Esophagus squamous epithelium (tissue), 5 donors: Measurements from ENCODE around the gene GAB2. TPM values are rescaled to one million over a fixed set of nuclear protein-coding genes. Genes with fewer than 3 reads are reported as not detected.
"Not testable (repeated sequence)": the region's sequence is repeated elsewhere in the genome, so short reads cannot be mapped to it uniquely, and the experiment has no call there.

Experiments used
- DNase-seq: peaks from one replicate; lab custom pipeline; 2025; lab: John Stamatoyannopoulos, UW
- H3K27ac ChIP-seq, 4 donors: fragments of 200-600 bp; sonication (generic); one replicate each; pipeline ENCODE4 v1.5.1; 2016 to 2019; ENCODE audit warnings: mild to moderate bottlenecking in 1 of 4
- H3K27me3 ChIP-seq, 4 donors: fragments of 200-600 bp; sonication (generic); 1 replicate in 3 of 4; 2 replicates in 1 of 4; pipeline versions ENCODE4 v1.5.1 to v1.6.0; 2017 to 2021; ENCODE audit warnings: antibody characterized with exemption in 1 of 4
- H3K36me3 ChIP-seq, 3 donors: fragments of 200-600 bp; sonication (generic); one replicate each; pipeline ENCODE4 v1.5.1; 2016 to 2019
- H3K4me1 ChIP-seq, 3 donors: fragments of 200-600 bp; sonication (generic); one replicate each; pipeline ENCODE4 v1.5.1; 2017 to 2019
- H3K4me3 ChIP-seq, 4 donors: fragments of 200-600 bp; sonication (generic); 1 replicate in 3 of 4; 2 replicates in 1 of 4; pipeline ENCODE4 v1.5.1; 2016 to 2019; ENCODE audit warnings: mild to moderate bottlenecking in 2 of 4, moderate library complexity in 1 of 4
- H3K9me3 ChIP-seq, 3 donors: fragments of 200-600 bp; sonication (generic); one replicate each; pipeline ENCODE4 v1.5.1; 2016 to 2019
- CTCF ChIP-seq, 6 experiments: fragments of 450-650 bp in 4 of 6; fragments of 200-600 bp in 2 of 6; sonication (generic) in 2 of 6; IDR thresholded peaks; one replicate each; pipeline ENCODE4 v1.5.1; 2016 to 2019; ENCODE audit warnings: antibody characterized with exemption in 6 of 6, mild to moderate bottlenecking in 4 of 6, moderate library complexity in 4 of 6
- POLR2A ChIP-seq, 4 donors: fragments of 450-650 bp; IDR thresholded peaks; one replicate each; pipeline ENCODE4 v1.6.1; 2017; ENCODE audit warnings: antibody characterized with exemption in 4 of 4, mild to moderate bottlenecking in 4 of 4, moderate library complexity in 3 of 4
- WGBS, 2 donors: methylation state at CpG; one replicate each; pipeline ENCODE4 v1.1.5; 2018; 5-methylcytosine and 5-hydroxymethylcytosine counted together
- intact Hi-C: fragments of 100-400 bp; cut with DNase I; formaldehyde crosslinking; loops from one replicate; pipeline ENCODE4 v1.15.0; 2022
- total RNA-seq, 4 donors: library from RNA; depleted of rRNA; stranded (reverse); fragments of >200 nt; gene quantifications; one replicate each; pipeline ENCODE4 v1.1.0, GENCODE V29; 2016
- donor health status: DM: yes; HTN: yes; CAD: no.

The GAB2 gene
- total RNA-seq, 4 donors from 2014 or later = 4.6 to 23.7 (median 11.2) TPM

GRCh38 chr11:78226684-78227680 is 190.6 kb downstream of the GAB2 start:
- H3K9me3 ChIP-seq = no peaks in the 10 kb centered on the region
- no peak overlapping the region for H3K4me3 ChIP-seq
- H3K27me3 ChIP-seq = no peaks in the 10 kb centered on the region
- H3K36me3 ChIP-seq = peaks cover 0 to 47% (median 0%) of the 10 kb centered on the region in 3 donors
- H3K27ac ChIP-seq = no peak overlapping the region
- peaks cover 0 to 20% (median 0%) of the 10 kb centered on the region in 3 donors for H3K4me1 ChIP-seq
- TF ChIP-seq CTCF (IDR thresholded peaks at IDR 0.05) (no peak), POLR2A (IDR thresholded peaks at IDR 0.05) (no peak)
- DNase-seq = no peak
- WGBS, 2 donors = 68 to 86% methylated on average over 5 to 8 of the region's 12 CpGs
- intact Hi-C loops = loop anchor here (10.0 kb wide), 2 partner anchors 188 to 338 kb away; partner anchors contain the start of gene GAB2

GRCh38 chr11:78224906-78225420 is 192.7 kb downstream of the GAB2 start:
- Histone ChIP-seq H3K9me3 (no peaks in the 10 kb centered on the region), H3K27me3 (no peaks in the 10 kb centered on the region), H3K36me3 (peaks cover 0 to 68% (median 4%) of the 10 kb centered on the region in 3 donors), H3K4me1 (peaks cover 0 to 5% (median 0%) of the 10 kb centered on the region in 3 donors), H3K27ac (no peak overlapping the region), H3K4me3 (no peak overlapping the region)
- TF ChIP-seq CTCF (IDR thresholded peaks at IDR 0.05) = no peak
- TF ChIP-seq POLR2A (IDR thresholded peaks at IDR 0.05) = no peak
- intact Hi-C loops = loop anchor here (10.0 kb wide), 2 partner anchors 190 to 340 kb away; partner anchors contain the start of gene GAB2
- DNase-seq = no peak
- 90 to 91% methylated on average over 5 to 6 of the region's 7 CpGs for WGBS, 2 donors

- TF ChIP-seq CTCF (IDR thresholded peaks at IDR 0.05) (no peak), POLR2A (IDR thresholded peaks at IDR 0.05) (no peak)
- no peaks in the 10 kb centered on the region for H3K27me3 ChIP-seq
- intact Hi-C loops = loop anchor here (10.0 kb wide), 2 partner anchors 190 to 340 kb away; partner anchors contain the start of gene GAB2
- H3K4me1 ChIP-seq = peaks cover 0 to 2% (median 0%) of the 10 kb centered on the region in 3 donors
- WGBS, 2 donors = 80% methylated on average over 4 of the region's 4 CpGs
- H3K36me3 ChIP-seq = peaks cover 0 to 72% (median 6%) of the 10 kb centered on the region in 3 donors
- no peaks in the 10 kb centered on the region for H3K9me3 ChIP-seq
- no peak for DNase-seq
- no peak overlapping the region for H3K27ac ChIP-seq
- H3K4me3 ChIP-seq = no peak overlapping the region
Measured at GRCh38 chr11:78224506-78224905, 193.1 kb downstream of the GAB2 start.

- Histone ChIP-seq H3K4me1 (no peaks in the 10 kb centered on the region), H3K9me3 (no peaks in the 10 kb centered on the region), H3K4me3 (no peak overlapping the region), H3K36me3 (peaks cover 0 to 83% (median 6%) of the 10 kb centered on the region in 3 donors), H3K27ac (no peak overlapping the region), H3K27me3 (no peaks in the 10 kb centered on the region)
- intact Hi-C loops = loop anchor here (10.0 kb wide), 2 partner anchors 191 to 341 kb away; partner anchors contain the start of gene GAB2
- TF ChIP-seq CTCF (IDR thresholded peaks at IDR 0.05) (no peak), POLR2A (IDR thresholded peaks at IDR 0.05) (no peak)
- no peak for DNase-seq
- WGBS, 2 donors = 88 to 89% methylated on average over 9 of the region's 9 CpGs
Measured at GRCh38 chr11:78223320-78223954, 194.2 kb downstream of the GAB2 start.

- DNase-seq, H3K9me3 ChIP-seq, H3K4me1 ChIP-seq, H3K27ac ChIP-seq, H3K4me3 ChIP-seq, H3K27me3 ChIP-seq: not testable (repeated sequence)
- H3K36me3 ChIP-seq = peaks cover 0 to 90% (median 6%) of the 10 kb centered on the region in 3 donors
- intact Hi-C loops = loop anchor here (10.0 kb wide), 2 partner anchors 192 to 342 kb away; partner anchors contain the start of gene GAB2
- WGBS, 2 donors = 84 to 86% methylated on average over 7 to 10 of the region's 10 CpGs
Measured at GRCh38 chr11:78222726-78223125, 194.9 kb downstream of the GAB2 start.
